PC-3 (cell line): Measurements from ENCODE around the gene ITGB3. TPM values are rescaled to one million over a fixed set of nuclear protein-coding genes. Genes with fewer than 3 reads are reported as not detected.

Source experiments
- ATAC-seq: fragments of 200-7000 bp; cut with Tn5 transposase; 2 replicates; pipeline ENCODE4 v1.9.1; 2020; ENCODE audit warnings: mild to moderate bottlenecking, moderate library complexity
- BruUV-seq: library from RNA; stranded (reverse); fragments of 400-500 nt; replicated peaks from 2 replicates; lab custom pipeline; 2021; lab: Mats Ljungman, UMichigan
- CTCF ChIA-PET: fragments of 300-600 bp; sonication (Branson Sonifier 250); formaldehyde crosslinking; loops from one replicate; lab custom pipeline; 2022; ENCODE audit warnings: antibody characterized with exemption; lab: Charles Lee
- POLR2A ChIA-PET: fragments of 300-600 bp; sonication (Branson Sonifier 250); formaldehyde crosslinking; loops from one replicate; lab custom pipeline; 2022; ENCODE audit warnings: antibody characterized with exemption; ENCODE audit not compliant: unreplicated experiment; lab: Charles Lee
- DNase-seq: peaks from one replicate; pipeline ENCODE4 v3.0.0-alpha.2; 2015
- H2AFZ ChIP-seq: fragments of 300-600 bp; sonication (generic); 2 replicates; pipeline ENCODE4 v1.6.0; 2016; ENCODE audit warnings: antibody characterized with exemption, low read length
- H3F3A ChIP-seq: fragments of 300-600 bp; sonication (generic); one replicate; pipeline ENCODE4 v1.6.0; 2017; ENCODE audit warnings: antibody characterized with exemption, low read length, control low read depth, mild to moderate bottlenecking; ENCODE audit not compliant: unreplicated experiment
- H3K27ac ChIP-seq: fragments of 300-600 bp; sonication (generic); 2 replicates; pipeline ENCODE4 v1.5.1; 2016; ENCODE audit warnings: mild to moderate bottlenecking, low read length
- H3K27me3 ChIP-seq: fragments of 300-600 bp; sonication (generic); 2 replicates; pipeline ENCODE4 v1.6.1; 2016; ENCODE audit warnings: low read length, mixed read lengths
- H3K36me3 ChIP-seq: fragments of 300-600 bp; sonication (generic); 2 replicates; pipeline ENCODE4 v1.6.1; 2016; ENCODE audit warnings: low read depth, mixed run types, low read length, mixed read lengths
- H3K4me1 ChIP-seq: fragments of 300-600 bp; sonication (generic); 2 replicates; pipeline ENCODE4 v1.5.1; 2016; ENCODE audit warnings: low read length; ENCODE audit not compliant: insufficient read depth
- H3K4me2 ChIP-seq: fragments of 300-600 bp; sonication (generic); 2 replicates; pipeline ENCODE4 v1.6.0; 2016; ENCODE audit warnings: low read length
- H3K4me3 ChIP-seq: fragments of 300-600 bp; sonication (generic); 2 replicates; pipeline ENCODE4 v1.5.1; 2016; ENCODE audit warnings: mild to moderate bottlenecking, low read length, mixed read lengths
- H3K79me2 ChIP-seq: fragments of 300-600 bp; sonication (generic); 2 replicates; pipeline ENCODE4 v1.6.1; 2017; ENCODE audit warnings: low read length, mixed read lengths
- H3K9ac ChIP-seq: fragments of 300-600 bp; sonication (generic); 2 replicates; pipeline ENCODE4 v1.6.0; 2016; ENCODE audit warnings: mild to moderate bottlenecking, low read length
- H3K9me2 ChIP-seq: fragments of 300-600 bp; sonication (generic); replicated peaks from 2 replicates; pipeline ENCODE4 v1.6.1; 2016; ENCODE audit warnings: mixed run types, low read length, mixed read lengths
- H3K9me3 ChIP-seq: fragments of 300-600 bp; sonication (generic); 2 replicates; pipeline ENCODE4 v1.6.1; 2016; ENCODE audit warnings: low read length, mixed read lengths
- H4K20me1 ChIP-seq: fragments of 300-600 bp; sonication (generic); 2 replicates; pipeline ENCODE4 v1.6.1; 2016; ENCODE audit warnings: low read length, mixed read lengths
- EZH2 ChIP-seq: fragments of 300-600 bp; sonication (generic); IDR thresholded peaks from one replicate; pipeline ENCODE4 v1.6.1; 2017; ENCODE audit warnings: antibody characterized with exemption, mild to moderate bottlenecking, low read length; ENCODE audit not compliant: unreplicated experiment
- EZH2phosphoT487 ChIP-seq: fragments of 300-600 bp; sonication (generic); IDR thresholded peaks from 2 replicates; pipeline ENCODE4 v1.6.1; 2018; ENCODE audit warnings: mild to moderate bottlenecking, antibody characterized with exemption, low read length, borderline replicate concordance
- intact Hi-C: fragments of 100-400 bp; cut with micrococcal nuclease; formaldehyde crosslinking; loops from 2 replicates; pipeline ENCODE4 v1.9.0; 2023
- total RNA-seq: library from RNA; depleted of rRNA; stranded (reverse); fragments of >200 nt; gene quantifications from 2 replicates; pipeline ENCODE4 v1.2.3, GENCODE V29; 2014
- TF ChIP-seq, protein P1 (sequence below): fragments of 300-600 bp; sonication (generic); conservative IDR thresholded peaks from 2 replicates; pipeline ENCODE4 v1.5.1; 2017; ENCODE audit warnings: antibody characterized with exemption, low read depth, mild to moderate bottlenecking, low read length

ITGB3 gene
- total RNA-seq, 1 experiment from 2014 or later = 0.36 TPM

- no TSS peak for BruUV-seq
- H3K36me3 ChIP-seq = no peaks in the 10 kb centered on the region
These were observed 28.7 kb upstream of the ITGB3 start for GRCh38 chr17:47224966-47225365.

DNA sequence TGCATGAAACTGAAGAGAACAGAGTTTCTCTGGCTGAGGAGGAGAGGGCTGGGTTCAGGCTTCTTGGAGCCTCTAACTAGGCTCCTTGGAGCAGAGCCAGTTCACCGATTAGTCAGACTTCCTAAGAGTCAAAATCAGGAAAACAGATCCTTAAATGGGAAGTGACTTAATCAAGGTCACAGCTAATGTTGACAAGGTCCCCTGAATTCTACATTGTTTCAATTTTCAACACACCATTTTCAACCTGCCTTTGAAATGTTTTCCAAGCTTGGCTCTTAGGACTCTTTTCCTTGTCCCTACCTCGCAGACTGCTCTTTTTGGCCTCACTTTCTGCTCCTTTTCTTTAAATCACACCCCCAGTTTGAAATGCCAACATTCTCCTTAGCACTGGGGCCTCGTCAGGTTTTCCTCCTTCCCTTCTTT is 28.2 kb upstream of the ITGB3 start:
- Histone ChIP-seq H3K9me3 (no peaks in the 10 kb centered on the region), H3K9ac (no peak overlapping the region), H4K20me1 (no peaks in the 10 kb centered on the region), H3K36me3 (no peaks in the 10 kb centered on the region), H3K79me2 (no peaks in the 10 kb centered on the region), H3K27me3 (no peaks in the 10 kb centered on the region), H2AFZ (no peak overlapping the region), H3K4me3 (no peak overlapping the region; the same call in 1 of the 2 replicates), H3K4me1 (peaks cover 27% of the 10 kb centered on the region), H3K9me2 (no peaks in the 10 kb centered on the region), H3K4me2 (peak overlapping the region; percentile 55), H3K27ac (peak overlapping the region; percentile 16), H3F3A (no peaks in the 10 kb centered on the region)
- ATAC-seq = peak; percentile 76
- DNase-seq = peak; percentile 99
- no TSS peak for BruUV-seq
- intact Hi-C loops = loop anchor here (2.0 to 10.0 kb wide), 2 partner anchors 37 to 399 kb away; partner anchors contain the start of gene CDC27
- POLR2A ChIA-PET = no interaction called here
- TF ChIP-seq EZH2 (no peak), EZH2phosphoT487 (no peak)
- TF ChIP-seq, protein P1, sequence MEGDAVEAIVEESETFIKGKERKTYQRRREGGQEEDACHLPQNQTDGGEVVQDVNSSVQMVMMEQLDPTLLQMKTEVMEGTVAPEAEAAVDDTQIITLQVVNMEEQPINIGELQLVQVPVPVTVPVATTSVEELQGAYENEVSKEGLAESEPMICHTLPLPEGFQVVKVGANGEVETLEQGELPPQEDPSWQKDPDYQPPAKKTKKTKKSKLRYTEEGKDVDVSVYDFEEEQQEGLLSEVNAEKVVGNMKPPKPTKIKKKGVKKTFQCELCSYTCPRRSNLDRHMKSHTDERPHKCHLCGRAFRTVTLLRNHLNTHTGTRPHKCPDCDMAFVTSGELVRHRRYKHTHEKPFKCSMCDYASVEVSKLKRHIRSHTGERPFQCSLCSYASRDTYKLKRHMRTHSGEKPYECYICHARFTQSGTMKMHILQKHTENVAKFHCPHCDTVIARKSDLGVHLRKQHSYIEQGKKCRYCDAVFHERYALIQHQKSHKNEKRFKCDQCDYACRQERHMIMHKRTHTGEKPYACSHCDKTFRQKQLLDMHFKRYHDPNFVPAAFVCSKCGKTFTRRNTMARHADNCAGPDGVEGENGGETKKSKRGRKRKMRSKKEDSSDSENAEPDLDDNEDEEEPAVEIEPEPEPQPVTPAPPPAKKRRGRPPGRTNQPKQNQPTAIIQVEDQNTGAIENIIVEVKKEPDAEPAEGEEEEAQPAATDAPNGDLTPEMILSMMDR = no peak
- CTCF ChIA-PET = no interaction called here

More at GRCh38 chr17:47224966-47225365, 28.7 kb upstream of the ITGB3 start:
- Histone ChIP-seq H3K4me1 (peaks cover 23% of the 10 kb centered on the region), H3K4me2 (peak overlapping the region; percentile 55), H3F3A (no peaks in the 10 kb centered on the region), H3K9me3 (no peaks in the 10 kb centered on the region), H3K27me3 (no peaks in the 10 kb centered on the region), H3K9me2 (no peaks in the 10 kb centered on the region), H3K79me2 (no peaks in the 10 kb centered on the region), H4K20me1 (no peaks in the 10 kb centered on the region), H3K9ac (no peak overlapping the region), H2AFZ (no peak overlapping the region), H3K27ac (no peak overlapping the region), H3K4me3 (no peak overlapping the region)
- DNase-seq (peak; percentile 16), ATAC-seq (peak; percentile 7)
- CTCF ChIA-PET = no interaction called here
- TF ChIP-seq EZH2phosphoT487 (no peak), EZH2 (no peak)
- TF ChIP-seq, protein P1 = no peak
- intact Hi-C loops = loop anchor here (2.0 to 10.0 kb wide), 2 partner anchors 36 to 400 kb away; partner anchors contain the start of gene CDC27
- POLR2A ChIA-PET = no interaction called here

DNA sequence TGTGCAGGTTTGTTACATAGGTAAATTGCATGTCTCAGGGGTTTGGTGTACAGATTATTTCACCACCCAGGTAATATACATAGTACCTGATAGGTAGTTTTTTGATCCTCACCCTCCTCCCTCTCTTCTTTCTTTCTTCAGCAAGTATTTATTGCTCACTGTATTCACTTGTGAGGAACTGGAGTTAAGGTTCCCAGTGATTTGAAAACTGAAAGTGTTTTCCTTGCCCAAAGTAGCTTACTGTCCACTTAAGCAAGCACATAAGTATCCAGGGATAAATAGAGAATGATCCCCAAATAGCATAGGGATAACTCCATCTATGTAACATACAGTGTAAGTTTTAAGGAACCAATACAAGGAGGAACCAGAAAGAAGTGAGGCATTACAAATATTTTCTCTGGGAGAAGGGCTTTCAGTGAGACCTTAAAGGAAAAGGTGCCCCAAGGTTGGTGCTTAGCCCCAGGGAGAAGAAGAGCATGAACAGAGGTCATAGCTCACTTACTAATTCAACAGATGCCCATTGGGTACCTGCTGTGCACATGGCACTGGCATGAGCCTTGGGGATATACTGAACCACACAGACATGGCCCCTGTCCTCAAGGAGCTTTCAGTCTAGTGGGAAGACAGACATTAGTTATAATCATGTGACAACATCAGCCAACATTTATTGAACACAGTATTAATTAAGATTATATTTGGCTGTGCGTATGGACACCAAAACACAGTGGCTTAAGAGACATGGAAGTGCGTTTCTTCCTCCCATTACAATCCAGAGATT is 27.5 kb upstream of the ITGB3 start:
- intact Hi-C loops = loop anchor here (2.0 to 10.0 kb wide), 2 partner anchors 37 to 399 kb away; partner anchors contain the start of gene CDC27
- H3K4me2 ChIP-seq = peak overlapping the region; percentile 55
- CTCF ChIA-PET = interaction anchor here (0.7 kb wide), 1 partner anchor 292 kb away, joined by 3 read pairs; no protein-coding TSS in a partner anchor

More for the DNA sequence above, 27.5 kb upstream of the ITGB3 start:
- no peaks in the 10 kb centered on the region for H4K20me1 ChIP-seq
- H3K9ac ChIP-seq = no peak overlapping the region
- DNase-seq (no peak), ATAC-seq (no peak)
- peaks cover 28% of the 10 kb centered on the region for H3K4me1 ChIP-seq
- H2AFZ ChIP-seq = no peak overlapping the region
- H3K9me2 ChIP-seq = no peaks in the 10 kb centered on the region
- TF ChIP-seq, protein P1 = no peak
- TF ChIP-seq EZH2 (no peak), EZH2phosphoT487 (no peak)
- TSS peak; percentile 20 for BruUV-seq
- no peaks in the 10 kb centered on the region for H3K79me2 ChIP-seq
- no peaks in the 10 kb centered on the region for H3K27me3 ChIP-seq
- H3K4me3 ChIP-seq = no peak overlapping the region; the same call in 1 of the 2 replicates
- no peaks in the 10 kb centered on the region for H3K9me3 ChIP-seq
- POLR2A ChIA-PET = no interaction called here
- H3K27ac ChIP-seq = peak overlapping the region; percentile 16
- no peaks in the 10 kb centered on the region for H3F3A ChIP-seq
- H3K36me3 ChIP-seq = no peaks in the 10 kb centered on the region
